Progenitor cell of endocrine pancreas (in vitro differentiated cells): Measurements from ENCODE around the gene MROH8. TPM values are rescaled to one million over a fixed set of nuclear protein-coding genes. Genes with fewer than 3 reads are reported as not detected.

Experiments used
- DNase-seq: peaks from one replicate; pipeline ENCODE4 v3.0.0; 2021; ENCODE audit warnings: low spot score; ENCODE audit not compliant: unreplicated experiment
- H3K27ac Mint-ChIP-seq: 2 replicates; pipeline ENCODE4 v1.8.0; 2021; ENCODE audit warnings: mild to moderate bottlenecking, moderate library complexity, mixed read lengths
- H3K27me3 Mint-ChIP-seq: 2 replicates; pipeline ENCODE4 v1.8.0; 2021; ENCODE audit warnings: mixed read lengths
- H3K36me3 Mint-ChIP-seq: 2 replicates; pipeline ENCODE4 v1.8.0; 2022; ENCODE audit warnings: mixed read lengths; ENCODE audit not compliant: insufficient read depth
- H3K4me1 Mint-ChIP-seq: 2 replicates; pipeline ENCODE4 v1.8.0; 2021; ENCODE audit warnings: low read depth, mixed read lengths
- H3K4me3 Mint-ChIP-seq: 2 replicates; pipeline ENCODE4 v1.8.0; 2021; ENCODE audit warnings: low read depth, mild to moderate bottlenecking, moderate library complexity, mixed read lengths
- H3K9me3 Mint-ChIP-seq: 2 replicates; pipeline ENCODE4 v1.8.0; 2021; ENCODE audit warnings: low read depth, mixed read lengths
- total RNA-seq: library from RNA; stranded (reverse); gene quantifications from 2 replicates; pipeline ENCODE4 v1.2.1, GENCODE V29; 2021
- TF ChIP-seq, protein P1 (sequence below): fragments of 200-600 bp; sonication (generic); IDR thresholded peaks from one replicate; pipeline ENCODE4 v1.5.0; 2021; ENCODE audit warnings: antibody characterized with exemption, mild to moderate bottlenecking; ENCODE audit not compliant: unreplicated experiment

MROH8 gene
- total RNA-seq, 1 donor from 2014 or later: 5.7 TPM

DNA sequence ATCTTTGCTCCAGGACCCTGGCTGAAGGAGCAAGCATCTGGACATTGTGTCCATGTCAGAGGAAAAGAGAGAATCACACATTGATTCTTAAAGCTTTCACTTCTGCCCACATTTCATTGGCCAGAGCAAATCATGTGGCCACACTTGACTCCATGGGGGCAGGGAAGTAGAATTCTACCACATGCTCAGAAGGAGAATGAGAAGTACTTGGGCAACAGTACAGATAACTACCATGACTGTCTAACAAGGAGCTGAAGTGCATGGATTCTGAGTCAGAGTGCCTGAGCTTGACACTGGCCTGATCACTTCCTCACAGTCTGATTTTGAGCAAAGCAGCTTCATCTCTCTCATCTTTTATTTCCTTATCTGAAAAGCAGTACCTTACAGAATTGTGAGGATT, 43.7 kb upstream of the MROH8 start:
- no peak for DNase-seq
- TF ChIP-seq, protein P1, sequence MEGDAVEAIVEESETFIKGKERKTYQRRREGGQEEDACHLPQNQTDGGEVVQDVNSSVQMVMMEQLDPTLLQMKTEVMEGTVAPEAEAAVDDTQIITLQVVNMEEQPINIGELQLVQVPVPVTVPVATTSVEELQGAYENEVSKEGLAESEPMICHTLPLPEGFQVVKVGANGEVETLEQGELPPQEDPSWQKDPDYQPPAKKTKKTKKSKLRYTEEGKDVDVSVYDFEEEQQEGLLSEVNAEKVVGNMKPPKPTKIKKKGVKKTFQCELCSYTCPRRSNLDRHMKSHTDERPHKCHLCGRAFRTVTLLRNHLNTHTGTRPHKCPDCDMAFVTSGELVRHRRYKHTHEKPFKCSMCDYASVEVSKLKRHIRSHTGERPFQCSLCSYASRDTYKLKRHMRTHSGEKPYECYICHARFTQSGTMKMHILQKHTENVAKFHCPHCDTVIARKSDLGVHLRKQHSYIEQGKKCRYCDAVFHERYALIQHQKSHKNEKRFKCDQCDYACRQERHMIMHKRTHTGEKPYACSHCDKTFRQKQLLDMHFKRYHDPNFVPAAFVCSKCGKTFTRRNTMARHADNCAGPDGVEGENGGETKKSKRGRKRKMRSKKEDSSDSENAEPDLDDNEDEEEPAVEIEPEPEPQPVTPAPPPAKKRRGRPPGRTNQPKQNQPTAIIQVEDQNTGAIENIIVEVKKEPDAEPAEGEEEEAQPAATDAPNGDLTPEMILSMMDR: no peak
- no peaks in the 10 kb centered on the region for H3K9me3 Mint-ChIP-seq
- peaks cover 17% of the 10 kb centered on the region for H3K36me3 Mint-ChIP-seq
- H3K27me3 Mint-ChIP-seq: no peaks in the 10 kb centered on the region
- H3K4me3 Mint-ChIP-seq: no peak overlapping the region
- H3K4me1 Mint-ChIP-seq: no peaks in the 10 kb centered on the region
- no peak overlapping the region for H3K27ac Mint-ChIP-seq

DNA sequence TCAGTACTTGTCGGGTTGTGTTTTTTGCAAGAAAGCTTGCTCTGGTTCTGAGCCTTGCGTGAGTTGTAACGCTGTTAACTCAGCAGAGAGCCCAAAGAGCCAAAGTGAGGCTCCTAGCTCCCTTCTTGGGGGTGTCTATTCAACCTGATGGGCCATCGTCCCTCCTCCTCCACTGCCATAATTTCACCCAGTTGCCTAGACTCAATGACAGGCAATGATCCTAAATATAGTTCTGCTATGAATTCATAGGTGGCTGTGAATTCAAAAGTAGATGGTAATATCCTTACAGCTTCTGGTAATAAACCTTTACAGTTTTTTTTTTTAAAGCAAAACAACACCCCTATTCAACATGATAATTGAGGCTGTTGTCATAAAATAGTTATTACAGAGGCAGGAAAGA, 42.7 kb upstream of the MROH8 start:
- Mint-ChIP-seq H3K27ac (no peak overlapping the region), H3K4me1 (no peaks in the 10 kb centered on the region), H3K36me3 (peaks cover 15% of the 10 kb centered on the region), H3K9me3 (no peaks in the 10 kb centered on the region), H3K4me3 (no peak overlapping the region), H3K27me3 (no peaks in the 10 kb centered on the region)
- no peak for DNase-seq
- TF ChIP-seq, protein P1: no peak

DNA sequence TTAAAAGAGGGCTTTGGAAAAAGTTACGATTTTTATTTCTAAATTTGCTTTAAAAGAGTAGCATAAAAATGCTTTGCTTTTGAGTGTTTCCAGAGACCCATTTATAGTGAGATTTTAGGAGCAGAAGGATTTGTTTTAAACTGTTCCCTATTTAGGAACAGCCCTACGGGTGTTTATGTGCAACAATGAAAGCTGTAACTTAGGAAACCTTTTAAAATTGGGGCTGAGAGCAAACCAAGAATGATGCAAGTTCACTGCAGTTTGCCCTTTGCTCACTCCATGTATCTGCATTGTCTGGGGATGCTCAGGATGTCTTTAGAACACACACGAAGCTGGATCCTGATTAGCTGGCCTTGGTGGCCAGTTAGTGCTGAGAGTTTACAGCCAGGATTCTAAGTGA, 41.4 kb upstream of the MROH8 start:
- Mint-ChIP-seq H3K27ac (no peak overlapping the region), H3K27me3 (no peaks in the 10 kb centered on the region), H3K4me1 (no peaks in the 10 kb centered on the region), H3K36me3 (peaks cover 19% of the 10 kb centered on the region), H3K9me3 (no peaks in the 10 kb centered on the region), H3K4me3 (no peak overlapping the region)
- no peak for DNase-seq
- TF ChIP-seq, protein P1: no peak

DNA sequence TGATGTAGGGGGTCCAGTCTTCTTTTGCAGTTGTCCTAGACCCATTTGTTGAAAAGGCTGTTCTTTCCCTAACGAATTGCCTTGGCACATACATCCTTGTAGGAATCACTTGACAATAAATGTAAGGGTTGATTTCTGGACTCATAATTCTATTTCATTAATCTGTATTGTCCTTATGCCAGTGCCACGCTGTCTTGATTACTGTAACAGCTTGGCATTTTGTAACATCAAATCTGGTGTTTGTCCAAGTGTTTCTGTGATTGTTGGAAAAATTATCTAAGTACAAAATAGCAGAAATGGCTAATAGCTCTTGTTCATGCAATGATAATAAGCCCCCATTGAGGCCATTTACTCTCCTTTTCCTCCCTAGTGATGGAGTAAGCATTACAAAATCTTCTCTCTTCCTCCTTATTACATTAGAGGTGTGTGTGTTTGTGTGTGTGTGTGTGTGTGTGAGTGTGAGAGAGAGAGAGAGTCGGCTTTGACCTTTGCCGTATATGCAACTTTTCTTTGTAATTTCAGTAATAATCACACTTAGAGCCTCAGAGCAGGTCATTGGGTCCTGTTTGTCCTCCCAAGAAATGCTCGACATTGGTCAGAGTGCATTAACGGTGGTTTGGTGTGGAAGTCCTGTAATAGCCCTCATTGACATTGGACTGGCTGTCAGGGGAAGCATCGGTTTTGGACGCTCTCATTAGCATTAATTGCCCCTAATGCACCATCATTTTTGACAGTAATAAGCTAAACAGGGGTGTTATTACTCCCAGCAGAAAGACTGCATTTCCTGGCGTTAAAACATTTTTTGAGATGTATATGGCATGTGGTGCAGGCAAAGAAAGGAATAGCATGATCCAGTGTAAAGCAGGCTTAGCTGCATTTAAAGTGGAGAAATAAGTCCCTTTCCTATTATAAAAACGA, 40.7 kb upstream of the MROH8 start:
- Mint-ChIP-seq H3K27ac (no peak overlapping the region), H3K4me1 (no peaks in the 10 kb centered on the region)

DNA sequence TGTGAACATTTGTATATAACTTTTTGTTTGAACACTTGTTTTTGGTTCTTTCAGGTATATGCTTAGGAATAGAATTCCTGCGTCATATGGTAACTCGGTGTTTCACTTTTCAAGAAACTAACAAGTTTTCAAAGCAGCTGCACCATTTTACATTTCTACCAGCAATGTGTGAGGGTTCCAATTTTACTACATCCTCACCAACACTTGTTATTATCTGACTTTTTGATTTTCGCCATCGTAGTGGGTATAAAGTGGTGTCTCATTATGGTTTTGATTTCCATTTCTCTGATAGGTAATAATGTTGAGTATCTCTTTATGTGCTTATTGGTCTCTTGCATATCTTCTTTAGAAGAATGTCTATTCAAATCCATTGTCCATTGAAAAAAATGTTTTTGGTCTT, 39.6 kb upstream of the MROH8 start:
- DNase-seq: no peak
- Mint-ChIP-seq H3K4me3 (no peak overlapping the region), H3K9me3 (no peaks in the 10 kb centered on the region), H3K27me3 (no peaks in the 10 kb centered on the region), H3K4me1 (no peaks in the 10 kb centered on the region), H3K27ac (no peak overlapping the region), H3K36me3 (peaks cover 19% of the 10 kb centered on the region)
- TF ChIP-seq, protein P1: no peak

More for the DNA sequence above, 40.7 kb upstream of the MROH8 start:
- Mint-ChIP-seq H3K27me3 (no peaks in the 10 kb centered on the region), H3K9me3 (no peaks in the 10 kb centered on the region), H3K4me3 (no peak overlapping the region), H3K36me3 (peaks cover 20% of the 10 kb centered on the region)
- TF ChIP-seq, protein P1: no peak
- no peak for DNase-seq
